ENCODE results near the gene RGS7. TPM values are rescaled to one million over a fixed set of nuclear protein-coding genes. Genes with fewer than 3 reads are reported as not detected.

The RGS7 gene
- total and polyA plus RNA-seq, 10 of the 15 experiments (the other 5 are each of a cell fraction or from before 2014, with no cell fraction given), result not detected

GRCh38 chr1:241020851-241021697, 335.9 kb downstream of the RGS7 start:
- WGBS (ENCODE audit: insufficient coverage, insufficient replicate concordance, low lambda C conversion rate, missing lambda C conversion rate), result 31% methylated on average over 6 of the region's 6 CpGs
- H3K27me3 ChIP-seq (replicated peaks in 1 of 2; ENCODE audit: control insufficient read depth in 2 of 2, insufficient read depth in 2 of 2, low read length in 1 of 2), result no peaks in the 10 kb centered on the region
- no peak overlapping the region for H3K27ac ChIP-seq (ENCODE audit: control insufficient read depth, insufficient read depth)
- in situ Hi-C loops (cut with MboI), result no loop called here
- no peaks in the 10 kb centered on the region for H3K36me3 ChIP-seq (ENCODE audit: control insufficient read depth in 2 of 2, insufficient read depth in 2 of 2, low read length in 1 of 2)
- H4K20me1 ChIP-seq (ENCODE audit: control insufficient read depth, insufficient read depth), result no peaks in the 10 kb centered on the region
- DNase-seq (ENCODE audit: low read depth, low spot score) (no peak), FAIRE-seq (no peak), ATAC-seq (no peak)
- ChIA-PET POLR2A (no interaction called here), SMC1A (ENCODE audit: uncharacterized antibody, unreplicated experiment) (no interaction called here), CTCF (no interaction called here), RAD21 (ENCODE audit: unreplicated experiment) (no interaction called here)
- no TSS peak for BruUV-seq (replicated peaks)
- no peak for TF ChIP-seq SUPT20H (IDR thresholded peaks at IDR 0.05; ENCODE audit: borderline replicate concordance, control insufficient read depth, low read depth, low read length)
- no peak for TF ChIP-seq SPI1 (IDR thresholded peaks at IDR 0.05; ENCODE audit: borderline replicate concordance, insufficient read depth, low read depth, low read length)
- TF ChIP-seq, protein P1, sequence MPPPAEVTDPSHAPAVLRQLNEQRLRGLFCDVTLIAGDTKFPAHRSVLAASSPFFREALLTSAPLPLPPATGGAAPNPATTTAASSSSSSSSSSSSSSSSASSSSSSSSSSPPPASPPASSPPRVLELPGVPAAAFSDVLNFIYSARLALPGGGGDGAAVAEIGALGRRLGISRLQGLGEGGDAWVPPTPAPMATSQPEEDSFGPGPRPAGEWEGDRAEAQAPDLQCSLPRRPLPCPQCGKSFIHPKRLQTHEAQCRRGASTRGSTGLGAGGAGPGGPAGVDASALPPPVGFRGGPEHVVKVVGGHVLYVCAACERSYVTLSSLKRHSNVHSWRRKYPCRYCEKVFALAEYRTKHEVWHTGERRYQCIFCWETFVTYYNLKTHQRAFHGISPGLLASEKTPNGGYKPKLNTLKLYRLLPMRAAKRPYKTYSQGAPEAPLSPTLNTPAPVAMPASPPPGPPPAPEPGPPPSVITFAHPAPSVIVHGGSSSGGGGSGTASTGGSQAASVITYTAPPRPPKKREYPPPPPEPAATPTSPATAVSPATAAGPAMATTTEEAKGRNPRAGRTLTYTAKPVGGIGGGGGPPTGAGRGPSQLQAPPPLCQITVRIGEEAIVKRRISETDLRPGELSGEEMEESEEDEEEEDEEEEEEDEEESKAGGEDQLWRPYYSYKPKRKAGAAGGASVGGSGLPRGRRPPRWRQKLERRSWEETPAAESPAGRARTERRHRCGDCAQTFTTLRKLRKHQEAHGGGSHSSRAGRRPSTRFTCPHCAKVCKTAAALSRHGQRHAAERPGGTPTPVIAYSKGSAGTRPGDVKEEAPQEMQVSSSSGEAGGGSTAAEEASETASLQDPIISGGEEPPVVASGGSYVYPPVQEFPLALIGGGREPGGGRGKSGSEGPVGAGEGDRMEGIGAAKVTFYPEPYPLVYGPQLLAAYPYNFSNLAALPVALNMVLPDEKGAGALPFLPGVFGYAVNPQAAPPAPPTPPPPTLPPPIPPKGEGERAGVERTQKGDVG (CRISPR knock-in tag; IDR thresholded peaks at IDR 0.05), result no peak
- TF ChIP-seq MEF2B (IDR thresholded peaks at IDR 0.05; ENCODE audit: partially characterized antibody, poor library complexity, severe bottlenecking), result no peak
- TF ChIP-seq CREB1 (IDR thresholded peaks at IDR 0.05; ENCODE audit: low read depth), result no peak
- no peak for TF ChIP-seq ZBTB33 (IDR thresholded peaks at IDR 0.05)
- TF ChIP-seq, protein P2, sequence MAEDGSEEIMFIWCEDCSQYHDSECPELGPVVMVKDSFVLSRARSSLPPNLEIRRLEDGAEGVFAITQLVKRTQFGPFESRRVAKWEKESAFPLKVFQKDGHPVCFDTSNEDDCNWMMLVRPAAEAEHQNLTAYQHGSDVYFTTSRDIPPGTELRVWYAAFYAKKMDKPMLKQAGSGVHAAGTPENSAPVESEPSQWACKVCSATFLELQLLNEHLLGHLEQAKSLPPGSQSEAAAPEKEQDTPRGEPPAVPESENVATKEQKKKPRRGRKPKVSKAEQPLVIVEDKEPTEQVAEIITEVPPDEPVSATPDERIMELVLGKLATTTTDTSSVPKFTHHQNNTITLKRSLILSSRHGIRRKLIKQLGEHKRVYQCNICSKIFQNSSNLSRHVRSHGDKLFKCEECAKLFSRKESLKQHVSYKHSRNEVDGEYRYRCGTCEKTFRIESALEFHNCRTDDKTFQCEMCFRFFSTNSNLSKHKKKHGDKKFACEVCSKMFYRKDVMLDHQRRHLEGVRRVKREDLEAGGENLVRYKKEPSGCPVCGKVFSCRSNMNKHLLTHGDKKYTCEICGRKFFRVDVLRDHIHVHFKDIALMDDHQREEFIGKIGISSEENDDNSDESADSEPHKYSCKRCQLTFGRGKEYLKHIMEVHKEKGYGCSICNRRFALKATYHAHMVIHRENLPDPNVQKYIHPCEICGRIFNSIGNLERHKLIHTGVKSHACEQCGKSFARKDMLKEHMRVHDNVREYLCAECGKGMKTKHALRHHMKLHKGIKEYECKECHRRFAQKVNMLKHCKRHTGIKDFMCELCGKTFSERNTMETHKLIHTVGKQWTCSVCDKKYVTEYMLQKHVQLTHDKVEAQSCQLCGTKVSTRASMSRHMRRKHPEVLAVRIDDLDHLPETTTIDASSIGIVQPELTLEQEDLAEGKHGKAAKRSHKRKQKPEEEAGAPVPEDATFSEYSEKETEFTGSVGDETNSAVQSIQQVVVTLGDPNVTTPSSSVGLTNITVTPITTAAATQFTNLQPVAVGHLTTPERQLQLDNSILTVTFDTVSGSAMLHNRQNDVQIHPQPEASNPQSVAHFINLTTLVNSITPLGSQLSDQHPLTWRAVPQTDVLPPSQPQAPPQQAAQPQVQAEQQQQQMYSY (CRISPR knock-in tag; IDR thresholded peaks at IDR 0.05), result no peak
- TF ChIP-seq MEF2A (IDR thresholded peaks at IDR 0.05; ENCODE audit: insufficient read depth, low read depth, low read length), result no peak
- TF ChIP-seq, protein P3, sequence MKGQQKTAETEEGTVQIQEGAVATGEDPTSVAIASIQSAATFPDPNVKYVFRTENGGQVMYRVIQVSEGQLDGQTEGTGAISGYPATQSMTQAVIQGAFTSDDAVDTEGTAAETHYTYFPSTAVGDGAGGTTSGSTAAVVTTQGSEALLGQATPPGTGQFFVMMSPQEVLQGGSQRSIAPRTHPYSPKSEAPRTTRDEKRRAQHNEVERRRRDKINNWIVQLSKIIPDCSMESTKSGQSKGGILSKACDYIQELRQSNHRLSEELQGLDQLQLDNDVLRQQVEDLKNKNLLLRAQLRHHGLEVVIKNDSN (IDR thresholded peaks at IDR 0.05; ENCODE audit: borderline replicate concordance, extremely low read length, insufficient read depth, low read depth, low read length), result no peak
- H3K4me1 ChIP-seq (ENCODE audit: control insufficient read depth, insufficient read depth, low read length), result no peaks in the 10 kb centered on the region
- no peak overlapping the region for H3K4me2 ChIP-seq (ENCODE audit: control insufficient read depth, insufficient read depth)
- H3K9ac ChIP-seq (ENCODE audit: control insufficient read depth, insufficient read depth, low read length), result no peak overlapping the region
- intact Hi-C loops (cut with micrococcal nuclease; ENCODE audit: unreplicated experiment), result no loop called here
- no peaks in the 10 kb centered on the region for H3K9me3 ChIP-seq (replicated peaks; ENCODE audit: control insufficient read depth, insufficient read depth, low read length)
- no peaks in the 10 kb centered on the region for H3K79me2 ChIP-seq (ENCODE audit: control insufficient read depth, insufficient read depth, low read length)
- no peak overlapping the region for H2AFZ ChIP-seq (ENCODE audit: control insufficient read depth, low read depth, low read length)
- H3K4me3 ChIP-seq, result no peak overlapping the region

All from GM12878 (cell line).